ENCODE data around the gene RABL6.
A peak's percentile ranks its signal among the peaks of the same experiment; 100 is the strongest.

GRCh38 chr9:136790640-136791515, 16.9 kb upstream of the RABL6 start, which contains the start of gene TMEM141:
- TF ChIP-seq, protein P1, sequence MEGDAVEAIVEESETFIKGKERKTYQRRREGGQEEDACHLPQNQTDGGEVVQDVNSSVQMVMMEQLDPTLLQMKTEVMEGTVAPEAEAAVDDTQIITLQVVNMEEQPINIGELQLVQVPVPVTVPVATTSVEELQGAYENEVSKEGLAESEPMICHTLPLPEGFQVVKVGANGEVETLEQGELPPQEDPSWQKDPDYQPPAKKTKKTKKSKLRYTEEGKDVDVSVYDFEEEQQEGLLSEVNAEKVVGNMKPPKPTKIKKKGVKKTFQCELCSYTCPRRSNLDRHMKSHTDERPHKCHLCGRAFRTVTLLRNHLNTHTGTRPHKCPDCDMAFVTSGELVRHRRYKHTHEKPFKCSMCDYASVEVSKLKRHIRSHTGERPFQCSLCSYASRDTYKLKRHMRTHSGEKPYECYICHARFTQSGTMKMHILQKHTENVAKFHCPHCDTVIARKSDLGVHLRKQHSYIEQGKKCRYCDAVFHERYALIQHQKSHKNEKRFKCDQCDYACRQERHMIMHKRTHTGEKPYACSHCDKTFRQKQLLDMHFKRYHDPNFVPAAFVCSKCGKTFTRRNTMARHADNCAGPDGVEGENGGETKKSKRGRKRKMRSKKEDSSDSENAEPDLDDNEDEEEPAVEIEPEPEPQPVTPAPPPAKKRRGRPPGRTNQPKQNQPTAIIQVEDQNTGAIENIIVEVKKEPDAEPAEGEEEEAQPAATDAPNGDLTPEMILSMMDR (IDR thresholded peaks at IDR 0.05) = no peak
- TF ChIP-seq POLR2AphosphoS5 (IDR thresholded peaks at IDR 0.05) (peak; percentile 95), POLR2A (IDR thresholded peaks at IDR 0.05) (peak; percentile 94)
